Body of pancreas (tissue), 4 donors: Measurements from ENCODE around the gene G6PD.

ENCODE experiments used
- CTCF ChIP-seq, 7 experiments: fragments of 450-650 bp in 4 of 7; fragments of 200-600 bp in 3 of 7; sonication (generic) in 3 of 7; IDR thresholded peaks; one replicate each; pipeline ENCODE4 v1.5.1; 2016 to 2019; ENCODE audit warnings: antibody characterized with exemption in 7 of 7
- POLR2A ChIP-seq, 3 donors: fragments of 450-650 bp; IDR thresholded peaks; one replicate each; pipeline ENCODE4 v1.6.1; 2016; ENCODE audit warnings: antibody characterized with exemption in 3 of 3, mild to moderate bottlenecking in 2 of 3

- TF ChIP-seq CTCF (IDR thresholded peaks at IDR 0.05) (no peak), POLR2A (IDR thresholded peaks at IDR 0.05) (no peak)
Measured at GRCh38 chrX:154540897-154541535, 5.6 kb downstream of the G6PD start.
